GM12875 (cell line): Measurements from ENCODE around the gene UNC13C.

Experiments
- H3K4me3 ChIP-seq: one replicate; pipeline ENCODE4 v1.5.1; 2011; ENCODE audit warnings: low read depth, low read length, control low read depth
- TF ChIP-seq, protein P1 (sequence below): IDR thresholded peaks from 2 replicates; pipeline ENCODE4 v1.5.1; 2011; ENCODE audit warnings: low read depth, mild to moderate bottlenecking, control low read depth, inconsistent platforms, low read length, moderate library complexity, borderline replicate concordance; ENCODE audit not compliant: insufficient read depth

Gene UNC13C

DNA sequence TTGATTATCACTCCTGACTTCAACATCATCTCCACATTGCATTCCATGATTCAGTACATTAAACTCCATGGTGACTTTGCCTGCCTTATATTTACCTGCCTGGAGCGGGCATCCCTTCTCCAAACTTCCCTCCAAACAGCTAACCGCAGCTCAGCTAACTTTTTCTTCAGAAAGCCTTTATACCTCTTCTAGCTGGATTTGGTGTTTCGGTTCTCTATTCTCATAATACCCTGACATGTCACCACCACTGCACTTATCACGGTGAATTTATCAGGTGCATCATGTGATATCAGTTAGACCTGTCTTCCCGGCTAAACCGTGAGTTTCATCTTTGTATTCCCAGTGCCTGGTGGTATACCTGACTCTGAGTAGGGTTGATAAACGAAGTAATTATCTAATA lies 367.6 kb downstream of the UNC13C start:
- H3K4me3 ChIP-seq: no peak overlapping the region
- TF ChIP-seq, protein P1, sequence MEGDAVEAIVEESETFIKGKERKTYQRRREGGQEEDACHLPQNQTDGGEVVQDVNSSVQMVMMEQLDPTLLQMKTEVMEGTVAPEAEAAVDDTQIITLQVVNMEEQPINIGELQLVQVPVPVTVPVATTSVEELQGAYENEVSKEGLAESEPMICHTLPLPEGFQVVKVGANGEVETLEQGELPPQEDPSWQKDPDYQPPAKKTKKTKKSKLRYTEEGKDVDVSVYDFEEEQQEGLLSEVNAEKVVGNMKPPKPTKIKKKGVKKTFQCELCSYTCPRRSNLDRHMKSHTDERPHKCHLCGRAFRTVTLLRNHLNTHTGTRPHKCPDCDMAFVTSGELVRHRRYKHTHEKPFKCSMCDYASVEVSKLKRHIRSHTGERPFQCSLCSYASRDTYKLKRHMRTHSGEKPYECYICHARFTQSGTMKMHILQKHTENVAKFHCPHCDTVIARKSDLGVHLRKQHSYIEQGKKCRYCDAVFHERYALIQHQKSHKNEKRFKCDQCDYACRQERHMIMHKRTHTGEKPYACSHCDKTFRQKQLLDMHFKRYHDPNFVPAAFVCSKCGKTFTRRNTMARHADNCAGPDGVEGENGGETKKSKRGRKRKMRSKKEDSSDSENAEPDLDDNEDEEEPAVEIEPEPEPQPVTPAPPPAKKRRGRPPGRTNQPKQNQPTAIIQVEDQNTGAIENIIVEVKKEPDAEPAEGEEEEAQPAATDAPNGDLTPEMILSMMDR: no peak

DNA sequence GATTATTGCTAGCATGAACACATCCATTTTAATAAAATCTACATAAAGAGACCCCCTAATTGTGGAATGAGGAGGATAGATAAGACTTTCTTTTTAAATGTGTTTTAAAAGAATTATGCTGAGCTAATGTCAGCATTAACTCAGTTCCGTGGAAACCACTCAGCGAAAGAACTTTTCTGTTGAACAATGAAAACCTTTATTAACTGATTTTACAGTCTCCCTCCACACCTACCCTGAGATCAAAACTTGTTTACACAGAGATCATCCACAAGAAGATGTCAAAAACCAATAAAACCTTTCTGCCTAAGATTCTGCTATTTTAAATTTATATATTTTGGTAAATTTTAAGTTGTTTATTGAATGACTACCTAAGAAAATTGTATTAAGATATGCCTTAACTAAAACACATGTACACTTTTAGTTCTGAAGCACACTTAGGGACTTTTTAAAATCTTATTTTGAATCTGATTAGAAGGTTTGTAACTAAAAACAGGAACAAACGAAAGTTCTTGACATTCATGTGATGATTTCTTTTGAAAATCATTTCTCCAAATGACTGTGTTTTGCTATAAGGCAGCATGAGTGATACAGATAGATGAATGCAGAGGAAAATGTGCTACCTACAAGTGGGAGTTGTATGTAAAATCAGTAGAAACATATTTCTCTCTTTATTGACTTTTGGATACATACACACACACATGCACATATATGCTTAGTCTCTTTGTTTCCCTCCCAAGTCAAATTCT lies 369.0 kb downstream of the UNC13C start:
- TF ChIP-seq, protein P1: no peak
- no peak overlapping the region for H3K4me3 ChIP-seq

DNA sequence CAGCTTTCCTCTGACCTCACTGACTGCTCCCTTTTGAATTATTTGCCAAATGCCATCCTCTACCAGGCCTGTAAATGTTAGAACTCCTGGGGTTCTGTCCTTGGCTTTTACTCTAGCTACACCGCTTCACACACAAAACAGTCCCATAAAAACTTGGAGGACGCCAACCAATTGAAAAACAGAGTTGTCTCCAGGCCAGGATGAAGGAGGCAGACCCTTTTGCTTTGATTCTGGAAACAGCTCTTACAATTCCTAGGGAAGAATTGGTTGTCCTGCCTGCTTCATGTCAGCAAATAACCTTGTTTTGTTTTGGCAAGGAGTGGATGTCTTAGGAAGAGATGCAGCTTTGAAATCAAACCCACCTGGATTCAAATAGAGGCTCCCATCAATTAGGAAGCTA lies 375.5 kb downstream of the UNC13C start:
- TF ChIP-seq, protein P1: no peak
- H3K4me3 ChIP-seq: no peak overlapping the region

DNA sequence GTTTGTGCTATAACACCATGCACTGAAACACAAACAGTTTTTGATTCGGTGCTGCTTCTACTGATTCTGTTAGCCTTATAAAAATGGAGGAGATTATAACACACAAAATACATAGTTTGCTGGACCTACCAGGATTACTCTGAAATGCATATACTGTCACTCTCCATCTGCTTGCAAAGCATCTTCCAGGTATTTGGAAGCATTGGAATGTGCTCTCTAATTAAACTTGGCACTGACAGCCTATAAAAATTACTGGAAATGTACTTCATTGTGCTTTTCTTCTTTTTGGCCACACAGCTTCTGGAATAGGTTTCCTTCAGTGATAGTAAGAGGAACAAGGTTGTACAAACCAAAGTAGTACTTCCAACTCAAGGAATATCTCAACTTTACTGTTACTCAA lies 376.1 kb downstream of the UNC13C start:
- H3K4me3 ChIP-seq: no peak overlapping the region
- TF ChIP-seq, protein P1: no peak

DNA sequence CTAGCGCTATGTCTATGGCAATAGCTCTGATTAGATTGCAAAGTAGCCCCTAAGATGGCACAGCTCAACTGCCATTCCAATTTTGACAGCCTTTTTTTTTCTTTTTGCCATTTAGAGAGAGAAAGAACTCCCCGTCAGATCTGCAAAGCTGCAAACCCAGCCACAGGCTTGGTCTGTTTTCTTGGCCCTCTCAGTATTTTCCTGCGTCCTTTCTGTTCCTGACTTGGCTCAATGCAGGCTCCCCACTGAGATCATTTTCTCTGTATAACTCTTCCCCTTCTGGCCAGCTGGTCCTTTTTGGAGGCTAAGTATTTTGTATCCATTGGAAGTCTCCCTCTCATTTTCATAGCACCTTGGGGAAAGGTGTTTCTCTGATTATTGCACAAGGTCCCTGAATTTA lies 386.7 kb downstream of the UNC13C start:
- H3K4me3 ChIP-seq: no peak overlapping the region
- TF ChIP-seq, protein P1: no peak

DNA sequence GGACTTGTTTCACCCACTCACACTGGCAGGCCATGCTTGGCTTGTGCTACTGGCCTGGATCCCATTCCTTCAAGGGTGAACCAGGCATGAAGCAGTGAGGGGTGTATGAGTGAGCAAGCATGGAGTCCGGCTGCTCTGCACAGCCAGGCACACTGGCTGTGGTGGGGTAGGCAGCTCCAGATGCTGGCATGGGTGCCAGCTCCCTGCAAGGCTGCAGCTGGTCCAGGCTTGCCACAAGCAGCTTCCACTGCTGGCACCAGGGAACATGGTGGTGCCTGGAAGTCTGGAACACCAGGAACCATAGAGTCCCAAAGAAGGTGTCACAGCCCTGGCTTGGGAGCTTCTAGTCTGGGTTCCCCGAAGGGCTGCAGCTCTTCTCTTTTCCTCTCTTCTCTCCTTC lies 395.1 kb downstream of the UNC13C start:
- H3K4me3 ChIP-seq: no peak overlapping the region
- TF ChIP-seq, protein P1: no peak

DNA sequence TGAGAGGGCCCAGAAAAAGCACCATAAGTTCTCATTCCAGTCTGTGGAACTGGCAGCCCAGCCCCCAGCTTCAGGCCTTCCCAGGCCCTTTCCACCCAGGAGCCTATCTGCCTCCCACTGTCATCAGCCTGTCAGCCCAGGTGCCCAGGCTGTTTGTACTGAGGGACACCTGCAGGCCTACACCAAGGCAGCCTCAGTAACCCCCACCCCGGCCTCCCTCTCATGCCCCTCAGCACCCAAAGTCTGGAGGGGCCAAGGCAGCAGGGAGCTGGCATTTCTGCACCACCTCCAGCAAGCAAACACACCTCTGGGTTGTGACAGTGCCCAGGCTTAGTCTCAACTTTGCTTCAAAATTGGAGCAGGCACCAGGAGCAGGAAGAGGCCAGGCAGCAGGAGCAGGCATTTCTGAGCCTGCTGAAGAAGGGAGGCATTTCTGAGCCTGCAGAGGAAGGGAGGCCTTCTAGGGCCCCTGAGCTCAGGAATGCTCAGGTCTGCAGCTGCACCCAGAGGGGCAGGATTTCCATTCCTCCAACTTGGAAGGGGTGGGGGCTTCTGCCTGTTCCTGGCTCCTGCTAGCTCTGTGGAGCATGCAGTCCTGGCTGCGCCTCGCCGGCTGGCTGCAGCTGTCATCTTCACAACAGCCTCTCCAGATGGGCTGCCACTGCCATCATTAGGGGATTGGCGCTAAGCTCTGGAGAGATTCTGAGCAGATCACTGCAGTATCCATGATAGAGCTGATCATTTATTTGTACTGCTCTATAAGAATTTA lies 396.1 kb downstream of the UNC13C start:
- TF ChIP-seq, protein P1: no peak
- no peak overlapping the region for H3K4me3 ChIP-seq
